Left lung (tissue), 10 donors: ENCODE results near the gene NOS1. TPM values are rescaled to one million over a fixed set of nuclear protein-coding genes. Genes with fewer than 3 reads are reported as not detected.

Experiments
- ATAC-seq: fragments of 200-7000 bp; cut with Tn5 transposase; one replicate; pipeline ENCODE4 v1.9.1; 2020; ENCODE audit warnings: moderate library complexity
- DNase-seq, 4 donors: peaks; one replicate each; pipeline ENCODE4 v3.0.0-alpha.2; 2013 to 2020
- H3K27ac ChIP-seq, 2 donors: fragments of 200-600 bp; sonication (generic) in 1 of 2; one replicate each; pipeline versions ENCODE4 v1.5.0 to v1.8.0; 2020 to 2021
- H3K27me3 ChIP-seq, 2 donors: fragments of 200-600 bp; sonication (generic) in 1 of 2; one replicate each; pipeline versions ENCODE4 v1.5.0 to v1.8.0; 2020 to 2021
- H3K36me3 ChIP-seq, 2 donors: fragments of 200-600 bp; sonication (generic) in 1 of 2; one replicate each; pipeline versions ENCODE4 v1.5.0 to v1.8.0; 2020 to 2021
- H3K4me1 ChIP-seq, 2 donors: fragments of 200-600 bp; one replicate each; pipeline ENCODE4 v1.8.0; 2021
- H3K4me3 ChIP-seq, 2 donors: fragments of 200-600 bp; sonication (generic) in 1 of 2; one replicate each; pipeline versions ENCODE4 v1.5.0 to v1.8.0; 2020 to 2021; ENCODE audit warnings: mild to moderate bottlenecking in 1 of 2
- H3K9me3 ChIP-seq, 2 donors: fragments of 200-600 bp; sonication (generic) in 1 of 2; one replicate each; pipeline versions ENCODE4 v1.5.0 to v1.8.0; 2020 to 2021
- intact Hi-C, 2 donors: fragments of 100-400 bp; cut with DNase I; formaldehyde crosslinking; loops; one replicate each; pipeline versions ENCODE4 v1.11.2 to v1.14.2; 2022
- polyA plus RNA-seq, 6 donors: library from polyadenylated mRNA; unstranded; fragments of 120-200 nt; gene quantifications; one replicate each; pipeline ENCODE4 v1.2.1, GENCODE V29; 2013; ENCODE audit not compliant: insufficient read length in 6 of 6
- total RNA-seq, 2 donors: library from RNA; stranded (reverse); fragmentation: NEBNext Ultra II Directional; extraction: Animal tissue kit (Norgen Biotek cat#: 25700); gene quantifications; one replicate each; pipeline ENCODE4 v1.2.1, GENCODE V29; 2021
- TF ChIP-seq, protein P1 (sequence below), 2 donors: fragments of 200-600 bp; sonication (generic) in 1 of 2; IDR thresholded peaks; one replicate each; pipeline versions ENCODE4 v1.5.0 to v1.8.0; 2021; ENCODE audit warnings: antibody characterized with exemption in 2 of 2
- donor health status: DM: no; HTN: yes; CAD: no.
- donor health status: DM: no; HTN: no; CAD: no.

Gene NOS1
- total and polyA plus RNA-seq, 8 donors, result 0.11 to 2.4 (median 0.35) TPM

DNA sequence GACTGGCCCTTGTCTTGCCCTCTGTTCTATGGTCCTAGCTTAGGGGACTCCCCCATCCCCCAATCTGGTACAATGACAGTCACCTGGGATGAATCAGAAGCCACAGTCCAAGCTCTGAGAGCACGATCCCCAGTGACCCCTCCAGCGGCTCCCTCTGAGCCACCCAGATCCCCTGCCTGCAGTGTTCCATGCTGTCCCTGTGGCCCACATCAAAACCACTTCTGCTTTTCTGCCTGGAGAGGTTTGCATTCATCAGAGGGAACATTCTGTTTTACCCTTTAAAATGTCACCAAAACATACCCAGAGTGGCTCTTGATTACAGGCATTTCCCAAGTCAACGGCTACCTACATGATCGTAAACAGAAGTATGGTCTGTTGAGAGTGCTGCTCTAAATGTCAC, 47.5 kb downstream of the NOS1 start:
- TF ChIP-seq, protein P1, sequence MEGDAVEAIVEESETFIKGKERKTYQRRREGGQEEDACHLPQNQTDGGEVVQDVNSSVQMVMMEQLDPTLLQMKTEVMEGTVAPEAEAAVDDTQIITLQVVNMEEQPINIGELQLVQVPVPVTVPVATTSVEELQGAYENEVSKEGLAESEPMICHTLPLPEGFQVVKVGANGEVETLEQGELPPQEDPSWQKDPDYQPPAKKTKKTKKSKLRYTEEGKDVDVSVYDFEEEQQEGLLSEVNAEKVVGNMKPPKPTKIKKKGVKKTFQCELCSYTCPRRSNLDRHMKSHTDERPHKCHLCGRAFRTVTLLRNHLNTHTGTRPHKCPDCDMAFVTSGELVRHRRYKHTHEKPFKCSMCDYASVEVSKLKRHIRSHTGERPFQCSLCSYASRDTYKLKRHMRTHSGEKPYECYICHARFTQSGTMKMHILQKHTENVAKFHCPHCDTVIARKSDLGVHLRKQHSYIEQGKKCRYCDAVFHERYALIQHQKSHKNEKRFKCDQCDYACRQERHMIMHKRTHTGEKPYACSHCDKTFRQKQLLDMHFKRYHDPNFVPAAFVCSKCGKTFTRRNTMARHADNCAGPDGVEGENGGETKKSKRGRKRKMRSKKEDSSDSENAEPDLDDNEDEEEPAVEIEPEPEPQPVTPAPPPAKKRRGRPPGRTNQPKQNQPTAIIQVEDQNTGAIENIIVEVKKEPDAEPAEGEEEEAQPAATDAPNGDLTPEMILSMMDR (IDR thresholded peaks at IDR 0.05), result no peak
- no peak for DNase-seq
- no peak overlapping the region for H3K27ac ChIP-seq

DNA sequence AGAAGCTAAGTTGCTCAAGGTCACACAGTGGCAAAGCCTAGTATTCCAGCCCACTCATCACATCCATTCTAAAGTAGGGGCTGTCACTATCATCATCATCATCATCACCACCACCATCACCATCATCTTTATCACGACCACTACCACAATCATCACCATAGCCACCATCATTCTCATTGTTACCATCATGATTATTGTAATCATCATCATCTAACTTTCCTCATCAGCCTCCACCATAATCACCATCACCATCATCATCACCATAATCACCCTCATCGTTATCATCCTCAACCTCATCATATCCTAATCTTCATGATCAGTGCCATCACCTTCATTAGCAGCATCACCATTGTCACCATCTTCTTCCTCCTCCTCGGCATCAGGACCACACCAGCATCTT, 48.7 kb downstream of the NOS1 start:
- intact Hi-C loops, result no loop called here
- no peaks in the 10 kb centered on the region for H3K4me1 ChIP-seq
- peaks cover 0 to 5% of the 10 kb centered on the region in 2 donors for H3K9me3 ChIP-seq
- no peak overlapping the region for H3K4me3 ChIP-seq
- TF ChIP-seq, protein P1 (IDR thresholded peaks at IDR 0.05), result no peak
- H3K36me3 ChIP-seq, result no peaks in the 10 kb centered on the region
- DNase-seq, result no peak
- H3K27me3 ChIP-seq, result no peaks in the 10 kb centered on the region
- ATAC-seq, result no peak
- no peak overlapping the region for H3K27ac ChIP-seq

More for the DNA sequence above, 47.5 kb downstream of the NOS1 start:
- intact Hi-C loops, result no loop called here
- ATAC-seq, result no peak
- H3K4me1 ChIP-seq, result no peaks in the 10 kb centered on the region
- no peak overlapping the region for H3K4me3 ChIP-seq
- peaks cover 0 to 5% of the 10 kb centered on the region in 2 donors for H3K9me3 ChIP-seq
- no peaks in the 10 kb centered on the region for H3K36me3 ChIP-seq
- H3K27me3 ChIP-seq, result no peaks in the 10 kb centered on the region

DNA sequence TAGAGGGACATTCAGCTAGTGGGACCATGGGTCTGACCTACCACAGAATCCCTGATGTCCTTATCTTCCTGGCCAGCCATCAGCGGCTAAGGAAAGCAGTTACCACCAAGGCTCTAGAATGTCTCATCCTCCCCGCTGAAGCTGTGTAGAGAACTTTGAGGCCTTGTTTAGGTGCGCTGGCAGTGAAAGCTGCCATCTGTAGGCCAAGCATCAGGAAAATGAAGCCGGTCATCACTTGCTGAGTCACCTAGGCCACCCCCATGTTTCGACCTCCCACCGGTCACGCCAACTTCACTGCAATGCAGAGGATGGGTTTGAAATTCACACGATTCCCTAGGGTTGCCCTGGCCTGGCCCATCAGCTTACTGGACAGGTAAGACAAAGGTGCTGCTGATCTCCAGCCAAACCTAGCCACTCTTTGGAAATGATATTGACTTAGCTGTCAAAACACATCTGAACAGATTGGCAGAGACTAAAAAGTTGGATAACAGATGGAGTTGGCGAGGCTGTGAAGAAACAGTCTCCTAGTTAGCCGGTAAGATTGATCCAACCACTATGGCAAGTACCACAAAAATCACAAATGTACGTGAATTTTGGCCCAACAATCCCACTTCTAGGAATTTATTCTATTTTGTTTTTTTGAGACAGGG, 52.0 kb downstream of the NOS1 start:
- Histone ChIP-seq H3K4me1 (no peaks in the 10 kb centered on the region), H3K9me3 (no peaks in the 10 kb centered on the region), H3K36me3 (no peaks in the 10 kb centered on the region), H3K27me3 (no peaks in the 10 kb centered on the region), H3K4me3 (no peak overlapping the region), H3K27ac (no peak overlapping the region)
- intact Hi-C loops, result no loop called here
- ATAC-seq, result no peak
- DNase-seq, result no peak
- TF ChIP-seq, protein P1 (IDR thresholded peaks at IDR 0.05), result no peak

DNA sequence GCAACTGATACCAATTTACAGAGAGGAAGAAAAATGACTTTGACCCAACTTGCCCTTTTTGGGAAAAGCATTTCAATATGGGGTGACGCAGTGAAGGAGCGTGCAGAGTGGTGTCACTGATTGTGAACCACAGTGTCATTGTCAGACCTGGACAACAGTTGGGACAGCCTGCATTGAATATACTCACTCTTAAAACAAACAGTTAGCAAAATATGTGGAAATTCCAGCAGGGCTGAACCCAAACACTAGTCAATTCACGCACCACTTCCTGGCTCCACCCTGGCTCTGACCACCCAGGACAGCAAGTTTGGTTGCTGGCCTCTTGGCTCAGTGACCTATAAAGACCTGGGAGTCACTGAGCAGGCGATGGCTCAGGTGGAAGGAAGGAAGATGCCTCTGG, 61.3 kb downstream of the NOS1 start:
- no peak for DNase-seq
- H3K27me3 ChIP-seq, result no peaks in the 10 kb centered on the region
- H3K9me3 ChIP-seq, result no peaks in the 10 kb centered on the region
- intact Hi-C loops, result no loop called here
- no peak overlapping the region for H3K4me3 ChIP-seq
- ATAC-seq, result no peak
- TF ChIP-seq, protein P1 (IDR thresholded peaks at IDR 0.05), result no peak
- H3K27ac ChIP-seq, result no peak overlapping the region
- H3K36me3 ChIP-seq, result no peaks in the 10 kb centered on the region
- no peaks in the 10 kb centered on the region for H3K4me1 ChIP-seq

DNA sequence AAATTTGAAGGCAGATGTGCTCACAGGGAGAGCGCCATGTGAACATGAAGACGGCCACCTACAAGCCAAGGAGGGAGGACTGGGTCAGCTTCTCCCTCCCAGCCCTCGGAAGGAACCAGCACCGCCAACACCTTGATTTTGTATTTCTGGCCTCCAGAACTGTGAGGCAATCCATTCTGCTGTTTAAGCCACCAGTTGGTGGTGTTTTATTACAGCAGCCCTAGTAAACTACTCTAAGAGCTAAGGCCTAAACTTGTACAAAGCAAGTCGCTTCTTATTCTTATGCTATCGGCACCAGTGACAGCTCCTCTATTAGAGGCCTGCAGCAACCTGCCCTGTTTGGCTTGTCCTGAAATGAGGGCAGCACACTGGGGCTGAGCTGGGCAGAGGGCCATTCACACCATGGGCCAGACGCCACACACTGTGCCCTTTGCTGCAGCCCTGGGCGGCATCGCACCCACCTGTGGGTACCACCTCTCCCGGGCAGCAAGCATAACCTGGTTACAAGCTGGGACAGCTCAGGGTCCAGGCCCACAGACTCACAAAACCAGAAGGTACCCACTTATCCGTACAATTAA, 62.7 kb downstream of the NOS1 start:
- ATAC-seq (no peak), DNase-seq (no peak)
- Histone ChIP-seq H3K27ac (no peak overlapping the region), H3K4me1 (no peaks in the 10 kb centered on the region), H3K36me3 (no peaks in the 10 kb centered on the region), H3K27me3 (peaks cover 0 to 12% of the 10 kb centered on the region in 2 donors), H3K9me3 (no peaks in the 10 kb centered on the region), H3K4me3 (no peak overlapping the region)
- intact Hi-C loops, result no loop called here
- TF ChIP-seq, protein P1 (IDR thresholded peaks at IDR 0.05), result no peak
